ENCODE measurements around the gene NEURL2. TPM values are rescaled to one million over a fixed set of nuclear protein-coding genes. Genes with fewer than 3 reads are reported as not detected.

NEURL2 gene
- total and polyA plus RNA-seq, 10 of the 15 experiments (the other 5 are each of a cell fraction or from before 2014, with no cell fraction given), result 0.53 to 7.0 (median 2.7) TPM

DNA sequence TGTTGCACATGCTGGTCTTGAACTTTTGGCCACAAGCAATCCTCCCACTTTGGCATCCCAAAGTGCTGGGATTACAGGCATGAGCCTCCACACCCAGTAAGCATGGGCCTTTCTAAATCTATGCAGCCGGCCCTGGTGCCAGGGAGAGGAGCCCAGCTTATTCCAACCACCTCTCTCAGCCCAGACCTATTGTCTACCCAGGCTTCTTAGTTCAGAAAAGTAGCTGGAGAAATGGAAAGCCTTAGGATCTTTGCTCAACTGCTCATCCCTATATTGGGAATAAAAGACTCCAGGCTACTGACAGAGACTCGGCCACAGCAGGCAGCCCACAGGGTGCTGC, 35.7 kb upstream of the NEURL2 start:
- Histone ChIP-seq H3K4me3 (no peak overlapping the region), H3K27me3 (replicated peaks in 1 of 2; ENCODE audit: control insufficient read depth in 2 of 2, insufficient read depth in 2 of 2, low read length in 1 of 2) (no peaks in the 10 kb centered on the region), H3K27ac (ENCODE audit: control insufficient read depth, insufficient read depth) (no peak overlapping the region), H3K36me3 (ENCODE audit: control insufficient read depth in 2 of 2, insufficient read depth in 2 of 2, low read length in 1 of 2) (no peaks in the 10 kb centered on the region), H3K4me2 (ENCODE audit: control insufficient read depth, insufficient read depth) (no peak overlapping the region), H3K4me1 (ENCODE audit: control insufficient read depth, insufficient read depth, low read length) (no peaks in the 10 kb centered on the region), H2AFZ (ENCODE audit: control insufficient read depth, low read depth, low read length) (no peak overlapping the region), H3K9ac (ENCODE audit: control insufficient read depth, insufficient read depth, low read length) (no peak overlapping the region), H4K20me1 (ENCODE audit: control insufficient read depth, insufficient read depth) (no peaks in the 10 kb centered on the region), H3K79me2 (ENCODE audit: control insufficient read depth, insufficient read depth, low read length) (no peaks in the 10 kb centered on the region), H3K9me3 (replicated peaks; ENCODE audit: control insufficient read depth, insufficient read depth, low read length) (no peaks in the 10 kb centered on the region)
- no TSS peak for BruUV-seq (replicated peaks)
- 47% methylated on average over 2 of the region's 2 CpGs for WGBS (ENCODE audit: insufficient coverage, insufficient replicate concordance, low lambda C conversion rate, missing lambda C conversion rate)
- no peak for FAIRE-seq
- intact Hi-C loops (cut with micrococcal nuclease; ENCODE audit: unreplicated experiment), result no loop called here
- ChIA-PET SMC1A (ENCODE audit: uncharacterized antibody, unreplicated experiment) (no interaction called here), CTCF (interaction anchor here (1.9 kb wide), 1 partner anchor 127 kb away, joined by 6 read pairs; no protein-coding TSS in a partner anchor), RAD21 (ENCODE audit: unreplicated experiment) (no interaction called here), POLR2A (interaction anchor here (0.6 kb wide), 1 partner anchor 9 kb away, joined by 4 read pairs; no protein-coding TSS in a partner anchor)
- in situ Hi-C loops (cut with MboI), result no loop called here
- ATAC-seq, result no peak
- TF ChIP-seq, protein P1, sequence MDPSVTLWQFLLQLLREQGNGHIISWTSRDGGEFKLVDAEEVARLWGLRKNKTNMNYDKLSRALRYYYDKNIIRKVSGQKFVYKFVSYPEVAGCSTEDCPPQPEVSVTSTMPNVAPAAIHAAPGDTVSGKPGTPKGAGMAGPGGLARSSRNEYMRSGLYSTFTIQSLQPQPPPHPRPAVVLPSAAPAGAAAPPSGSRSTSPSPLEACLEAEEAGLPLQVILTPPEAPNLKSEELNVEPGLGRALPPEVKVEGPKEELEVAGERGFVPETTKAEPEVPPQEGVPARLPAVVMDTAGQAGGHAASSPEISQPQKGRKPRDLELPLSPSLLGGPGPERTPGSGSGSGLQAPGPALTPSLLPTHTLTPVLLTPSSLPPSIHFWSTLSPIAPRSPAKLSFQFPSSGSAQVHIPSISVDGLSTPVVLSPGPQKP (IDR thresholded peaks at IDR 0.05; ENCODE audit: low read depth, low read length), result no peak
- TF ChIP-seq, protein P2, sequence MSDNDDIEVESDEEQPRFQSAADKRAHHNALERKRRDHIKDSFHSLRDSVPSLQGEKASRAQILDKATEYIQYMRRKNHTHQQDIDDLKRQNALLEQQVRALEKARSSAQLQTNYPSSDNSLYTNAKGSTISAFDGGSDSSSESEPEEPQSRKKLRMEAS (IDR thresholded peaks at IDR 0.05; ENCODE audit: low read depth, low read length), result no peak
- TF ChIP-seq HSF1 (IDR thresholded peaks at IDR 0.05; ENCODE audit: low read depth, low read length) (no peak), NFXL1 (IDR thresholded peaks at IDR 0.05; ENCODE audit: borderline replicate concordance) (no peak), KLF5 (IDR thresholded peaks at IDR 0.05; ENCODE audit: partially characterized antibody) (no peak), EGR1 (IDR thresholded peaks at IDR 0.05; ENCODE audit: borderline replicate concordance in 1 of 2, low read depth in 2 of 2, low read length in 2 of 2) (no peak)
- DNase-seq (ENCODE audit: low read depth, low spot score), result no peak
